G401 (cell line): ENCODE results near the gene PRDX2. TPM values are rescaled to one million over a fixed set of nuclear protein-coding genes. Genes with fewer than 3 reads are reported as not detected.

ENCODE experiments used
- DNase-seq: peaks from one replicate; pipeline ENCODE4 v3.0.0-alpha.2; 2015; ENCODE audit warnings: low spot score
- in situ Hi-C: cut with HindIII; loops from 2 replicates; pipeline ENCODE4 v1.10.0; 2016; ENCODE audit warnings: low sequenced_read_pairs, mixed read lengths
- total RNA-seq: library from RNA; depleted of rRNA; stranded (reverse); fragments of >200 nt; shearing (Covaris generic); gene quantifications from 2 replicates; pipeline ENCODE4 v1.2.3, GENCODE V29; 2014

Gene PRDX2
- total RNA-seq, 1 experiment from 2014 or later: 300 TPM

DNA sequence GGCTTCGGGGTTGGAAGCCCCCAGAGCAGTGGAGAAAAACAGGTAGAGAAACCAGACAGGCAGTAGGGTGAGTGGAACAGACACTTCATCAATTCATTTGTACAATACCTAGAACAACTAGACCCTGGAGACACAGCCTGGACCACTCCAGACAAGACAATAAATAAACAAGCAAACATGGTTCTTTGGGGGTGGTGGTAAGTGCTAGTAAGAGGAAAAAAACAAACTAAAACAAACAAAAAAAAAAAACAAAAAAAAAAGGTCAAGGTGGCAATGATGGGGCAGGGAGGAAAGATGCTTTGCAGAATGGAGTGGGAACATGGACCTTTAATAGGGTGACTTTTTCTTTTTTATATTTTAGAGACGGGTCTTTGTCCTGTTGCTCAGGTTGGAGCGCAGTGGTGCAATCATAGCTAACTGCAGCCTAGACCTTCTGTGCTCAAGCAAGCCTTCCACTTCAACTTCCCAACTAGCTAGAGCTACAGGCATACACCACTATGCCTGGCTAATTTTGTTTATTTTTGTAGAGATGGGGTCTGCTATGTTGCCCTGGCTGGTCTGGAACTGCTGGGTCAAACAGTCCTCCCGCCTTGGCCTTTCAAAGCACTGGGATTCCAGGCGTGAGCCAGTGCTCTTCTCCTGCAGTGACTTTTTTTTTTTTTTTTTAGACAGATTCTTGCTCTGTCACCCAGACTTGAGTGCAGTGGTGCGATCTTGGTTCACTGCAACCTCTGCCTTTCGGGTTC, 7.2 kb downstream of the PRDX2 start:
- in situ Hi-C loops: no loop called here

DNA sequence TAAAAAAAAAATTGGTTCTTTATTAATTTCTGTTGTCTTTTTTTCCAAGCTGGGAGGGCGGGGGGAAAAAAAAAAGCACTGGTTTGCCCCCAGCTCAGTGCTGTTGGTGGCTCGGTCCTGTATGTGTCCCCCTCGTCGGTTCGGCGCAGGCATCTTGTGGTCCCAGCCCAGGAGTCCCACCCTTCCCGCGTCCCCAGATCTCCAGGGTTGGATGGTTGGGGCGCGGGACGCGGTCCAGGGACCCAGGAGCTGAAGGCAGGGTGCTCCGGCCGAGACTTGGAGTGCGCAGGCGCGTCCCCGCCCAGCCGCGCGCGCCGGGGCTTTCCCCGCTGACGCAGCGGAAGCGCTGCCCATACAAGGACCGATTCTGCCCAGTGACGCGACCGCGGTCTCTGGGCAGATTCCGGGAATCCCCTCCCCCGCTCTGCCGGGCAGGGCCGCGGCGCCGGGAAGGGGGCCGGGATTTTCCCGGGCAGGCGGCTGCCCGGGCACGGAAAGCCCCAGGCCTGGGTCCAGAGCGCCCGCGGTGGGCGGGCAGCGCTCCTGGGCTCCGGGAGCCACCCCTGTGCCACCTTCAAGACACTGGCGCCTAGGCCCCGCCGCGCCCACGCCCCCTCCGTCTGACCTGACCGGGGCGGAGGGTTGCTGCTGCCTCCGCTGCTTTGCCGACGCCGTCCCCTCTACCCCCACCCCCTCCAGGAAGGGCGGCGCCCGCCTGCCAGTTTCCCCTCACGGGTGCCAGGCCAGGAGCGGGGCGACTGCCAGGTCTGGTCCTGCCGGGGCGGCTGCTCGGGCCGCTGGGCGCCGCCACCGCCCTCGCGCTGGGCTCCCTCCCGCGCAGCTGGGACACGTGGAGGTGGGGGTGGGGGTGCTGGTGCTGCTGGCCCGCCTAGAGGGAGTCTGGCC, 8.1 kb downstream of the PRDX2 start:
- DNase-seq: peak; percentile 91
- in situ Hi-C loops: no loop called here

More for the DNA sequence above, 7.2 kb downstream of the PRDX2 start:
- DNase-seq: no peak

DNA sequence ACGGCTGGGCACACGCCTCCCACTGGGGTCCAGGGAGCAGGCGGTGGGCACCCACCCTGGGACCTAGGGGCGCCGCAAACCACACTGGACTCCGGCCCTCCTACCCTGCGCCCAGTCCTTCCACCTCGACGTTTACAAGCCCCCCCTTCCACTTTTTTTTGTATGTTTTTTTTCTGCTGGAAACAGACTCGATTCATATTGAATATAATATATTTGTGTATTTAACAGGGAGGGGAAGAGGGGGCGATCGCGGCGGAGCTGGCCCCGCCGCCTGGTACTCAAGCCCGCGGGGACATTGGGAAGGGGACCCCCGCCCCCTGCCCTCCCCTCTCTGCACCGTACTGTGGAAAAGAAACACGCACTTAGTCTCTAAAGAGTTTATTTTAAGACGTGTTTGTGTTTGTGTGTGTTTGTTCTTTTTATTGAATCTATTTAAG, 8.7 kb downstream of the PRDX2 start:
- in situ Hi-C loops: no loop called here
- DNase-seq: no peak

- peak; percentile 64 for DNase-seq
- in situ Hi-C loops: no loop called here
Observed at GRCh38 chr19:12792051-12792852, 9.3 kb downstream of the PRDX2 start.

- in situ Hi-C loops: no loop called here
- peak; percentile 95 for DNase-seq
Observed at GRCh38 chr19:12791345-12792050, 10.1 kb downstream of the PRDX2 start, which contains the start of gene JUNB. TSS of gene JUNB (plus strand) at chr19:12791486. CDS start at chr19:12791772, 286 bp downstream.

DNA sequence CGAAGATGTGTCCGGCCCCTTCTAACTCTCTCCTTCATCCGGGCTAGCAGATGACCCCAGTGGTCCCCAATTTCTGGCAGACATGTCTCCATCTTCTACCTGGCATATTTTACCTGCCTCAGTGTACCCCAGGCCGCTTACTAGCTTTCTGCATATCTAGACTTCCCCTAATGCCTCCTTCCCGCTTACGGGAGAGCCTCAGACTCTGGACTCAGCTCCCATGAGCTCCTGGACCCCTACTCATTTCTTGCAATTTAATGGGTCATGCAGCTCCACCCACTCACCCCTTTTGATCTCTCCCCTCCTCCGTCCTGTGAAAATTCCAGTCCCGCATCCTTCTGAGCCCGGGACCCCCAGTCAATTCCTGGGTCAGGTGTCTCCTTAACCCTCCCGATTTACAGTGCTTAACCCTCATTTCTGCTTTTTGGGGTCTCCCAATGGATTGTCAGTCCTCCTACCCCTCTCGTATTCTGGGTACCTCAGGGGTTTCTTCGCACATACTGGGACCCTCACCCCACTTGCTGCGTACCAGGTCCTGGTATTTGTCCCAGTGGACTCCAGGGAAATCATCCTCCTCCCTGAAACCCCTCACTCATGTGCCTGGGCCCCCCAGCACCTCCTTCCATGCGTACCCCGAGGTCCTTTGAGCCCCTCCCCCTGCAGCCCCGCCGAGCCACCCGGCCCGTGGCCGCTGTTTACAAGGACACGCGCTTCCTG, 10.8 kb downstream of the PRDX2 start:
- DNase-seq: no peak
- in situ Hi-C loops: no loop called here

- DNase-seq: peak; percentile 96
- in situ Hi-C loops: no loop called here
Observed at GRCh38 chr19:12789904-12790619, 11.5 kb downstream of the PRDX2 start.

DNA sequence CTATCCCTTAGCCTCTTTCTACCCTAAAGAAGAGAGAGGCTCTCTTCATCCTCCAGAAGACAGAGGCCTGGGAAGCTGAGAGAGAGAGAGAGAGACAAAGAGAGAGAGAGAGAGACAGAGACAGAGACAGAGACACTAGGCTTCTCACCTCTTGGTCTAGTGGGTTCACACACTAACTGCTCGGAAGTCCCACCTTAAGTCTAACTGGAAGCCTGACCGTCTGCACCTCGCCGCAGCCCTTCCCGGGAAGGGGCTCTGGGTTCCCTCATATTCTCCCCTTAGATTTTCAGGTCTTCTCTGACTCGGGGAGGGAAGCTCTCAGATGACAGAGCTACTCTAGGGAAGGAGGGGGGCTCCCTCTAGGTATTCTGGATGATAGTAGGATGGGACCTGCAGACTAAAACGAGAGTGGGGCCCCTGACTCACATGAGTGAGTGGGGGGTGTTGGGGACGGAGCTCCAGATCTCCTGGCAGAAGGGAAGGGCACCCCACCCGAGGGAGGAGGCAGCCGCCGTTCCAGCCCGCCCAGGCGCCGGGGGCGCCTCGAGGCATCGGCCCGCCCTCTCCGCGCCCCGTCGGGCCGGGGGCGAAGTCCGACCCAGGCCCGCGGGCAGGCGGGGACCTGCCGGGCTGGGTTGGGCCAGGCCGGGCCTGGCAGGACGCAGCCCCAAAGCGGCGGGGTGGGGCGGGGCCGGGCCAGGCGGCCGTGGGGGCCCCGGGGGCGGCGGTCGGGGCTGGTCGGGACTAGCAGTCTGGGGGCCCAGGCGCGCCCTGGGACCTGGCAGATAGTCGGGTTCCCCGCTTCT, 12.3 kb downstream of the PRDX2 start:
- DNase-seq: peak; percentile 40
- in situ Hi-C loops: no loop called here

DNA sequence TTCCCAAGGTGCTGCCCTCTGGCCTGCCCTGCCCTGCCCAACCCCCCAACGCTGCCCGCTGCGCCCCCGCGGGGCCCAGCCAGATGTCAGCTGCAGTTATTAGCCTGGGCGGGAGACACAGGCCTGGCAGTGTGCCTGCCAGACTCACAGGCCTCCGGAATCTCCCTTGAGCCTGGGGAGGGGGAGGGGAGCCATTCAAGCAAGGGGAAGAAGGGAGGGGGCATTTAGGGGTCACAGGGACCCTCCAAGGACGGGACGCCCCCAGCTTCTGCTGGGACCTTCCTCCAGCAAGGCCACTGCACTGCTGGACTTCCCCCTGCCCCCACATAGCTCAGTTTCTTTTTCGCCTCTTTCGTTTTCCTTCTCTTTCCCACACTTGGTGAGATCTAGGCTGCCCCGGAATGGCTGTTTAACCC, 12.9 kb downstream of the PRDX2 start:
- in situ Hi-C loops: no loop called here
- DNase-seq: no peak

DNA sequence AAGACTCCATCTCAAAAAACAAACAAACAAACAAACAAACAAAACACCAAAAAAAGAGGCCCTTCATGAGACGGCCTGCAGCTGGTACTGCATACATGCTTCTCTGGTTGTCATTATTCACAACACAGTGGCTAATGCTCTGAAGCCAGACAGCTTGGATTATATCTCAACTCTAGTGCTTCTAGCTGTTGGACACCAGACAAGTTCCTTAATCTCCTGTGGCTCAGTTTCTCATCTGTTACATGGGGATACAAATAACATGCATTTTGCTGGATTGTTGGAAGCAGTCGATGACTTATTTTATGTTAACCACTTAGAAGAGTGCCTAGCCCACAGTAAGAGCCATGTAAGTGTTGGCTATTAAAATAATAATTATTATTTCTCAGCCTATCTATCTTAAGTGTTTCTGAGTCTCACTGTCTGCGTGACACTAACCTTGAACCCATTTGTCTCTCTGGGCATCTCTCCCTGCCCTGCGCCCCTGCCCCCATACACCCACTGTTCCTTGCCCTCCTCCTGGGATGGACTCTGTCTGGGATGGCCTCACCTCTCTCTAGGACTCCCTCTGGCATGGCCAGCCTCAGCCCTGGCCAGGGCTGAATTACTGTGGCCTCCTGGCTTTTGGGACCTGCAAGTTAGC, 13.4 kb downstream of the PRDX2 start:
- in situ Hi-C loops: no loop called here
- no peak for DNase-seq

DNA sequence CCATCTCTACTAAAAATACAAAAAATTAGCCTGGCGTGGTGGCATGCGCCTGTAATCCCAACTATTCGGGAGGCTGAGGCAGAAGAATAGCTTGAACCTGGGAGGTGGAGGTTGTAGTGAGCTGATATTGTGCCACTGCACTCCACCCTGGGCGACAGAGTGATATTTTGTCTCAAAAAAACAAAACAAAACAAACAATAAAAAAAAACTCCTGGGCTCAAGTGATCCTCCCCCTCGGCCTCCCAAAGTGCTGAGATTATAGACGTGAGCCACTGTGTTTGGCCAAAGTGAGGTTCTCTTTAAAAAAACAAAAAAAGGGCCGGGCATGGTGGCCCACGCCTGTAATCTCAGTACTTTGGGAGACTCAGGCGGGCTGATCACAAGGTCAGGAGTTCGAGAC, 14.1 kb downstream of the PRDX2 start:
- in situ Hi-C loops: no loop called here
- no peak for DNase-seq

- DNase-seq: no peak
- in situ Hi-C loops: no loop called here
Observed at GRCh38 chr19:12786952-12787351, 14.6 kb downstream of the PRDX2 start.

- DNase-seq: no peak
- in situ Hi-C loops: no loop called here
Observed at GRCh38 chr19:12786141-12786870, 15.3 kb downstream of the PRDX2 start.

- no peak for DNase-seq
- in situ Hi-C loops: no loop called here
Observed at GRCh38 chr19:12785431-12786031, 16.1 kb downstream of the PRDX2 start.

- no peak for DNase-seq
Observed at GRCh38 chr19:12784871-12785430, 16.6 kb downstream of the PRDX2 start.

More at GRCh38 chr19:12784871-12785430, 16.6 kb downstream of the PRDX2 start:
- in situ Hi-C loops: no loop called here
